ENCODE data around the gene COL19A1. TPM values are rescaled to one million over a fixed set of nuclear protein-coding genes. Genes with fewer than 3 reads are reported as not detected.

The COL19A1 gene
- polyA plus RNA-seq, 1 of the 3 experiments (the other 2 are of a cell fraction) = 0.15 TPM

- no peak for TF ChIP-seq REST (IDR thresholded peaks at IDR 0.05; ENCODE audit: low read depth, low read length)
- TF ChIP-seq TAF1 (IDR thresholded peaks at IDR 0.05; ENCODE audit: borderline replicate concordance, low read depth, low read length) = no peak
Measured at GRCh38 chr6:70118670-70119069, 252.3 kb downstream of the COL19A1 start (continued).

- Histone ChIP-seq H3K27ac (ENCODE audit: low read depth in 2 of 2, low read length in 1 of 2) (no peak overlapping the region), H3K79me2 (ENCODE audit: insufficient read depth) (no peaks in the 10 kb centered on the region), H3K9ac (no peak overlapping the region), H4K20me1 (ENCODE audit: insufficient read depth) (no peaks in the 10 kb centered on the region), H2AFZ (ENCODE audit: low read depth) (no peak overlapping the region), H3K4me3 (ENCODE audit: low read depth in 2 of 2, low read length in 1 of 2) (no peak overlapping the region), H3K4me2 (no peak overlapping the region), H3K9me2 (no peaks in the 10 kb centered on the region), H3K4me1 (ENCODE audit: control insufficient read depth in 1 of 2, insufficient read depth in 2 of 2, low read depth in 1 of 2, low read length in 1 of 2) (no peaks in the 10 kb centered on the region), H3K36me3 (replicated peaks in 1 of 2; ENCODE audit: control insufficient read depth in 1 of 2, insufficient read depth in 2 of 2, low read length in 1 of 2) (no peaks in the 10 kb centered on the region), H3F3A (replicated peaks; ENCODE audit: insufficient read depth) (peaks cover 3% of the 10 kb centered on the region), H3K9me3 (no peaks in the 10 kb centered on the region), H3K27me3 (ENCODE audit: insufficient read depth) (no peaks in the 10 kb centered on the region)
- CTCF ChIA-PET = interaction anchor here (5.1 kb wide), 1 partner anchor 12 kb away, joined by 25 read pairs; no protein-coding TSS in a partner anchor
- WGBS (ENCODE audit: low lambda C conversion rate) = 90% methylated on average over 4 of the region's 7 CpGs
- no peak for TF ChIP-seq JUND (IDR thresholded peaks at IDR 0.05)
- TF ChIP-seq FOXJ3 (CRISPR knock-in tag; IDR thresholded peaks at IDR 0.05) = no peak
- TF ChIP-seq CTCF (IDR thresholded peaks at IDR 0.05) = no peak
- no peak for TF ChIP-seq ZBTB33 (IDR thresholded peaks at IDR 0.05; ENCODE audit: borderline replicate concordance, low read depth)
- TF ChIP-seq FOXM1 (IDR thresholded peaks at IDR 0.05; ENCODE audit: low read depth) = no peak
- no peak for TF ChIP-seq MEF2A (IDR thresholded peaks at IDR 0.05; ENCODE audit: borderline replicate concordance, low read depth)
- no peak for TF ChIP-seq POLR2AphosphoS5 (IDR thresholded peaks at IDR 0.05; ENCODE audit: low read depth, low read length)
- no peak for TF ChIP-seq EZH2phosphoT487 (IDR thresholded peaks at IDR 0.05; ENCODE audit: borderline replicate concordance, low read depth)
- TF ChIP-seq RCOR1 (IDR thresholded peaks at IDR 0.05; ENCODE audit: low read length) = no peak
- TF ChIP-seq CHD2 (IDR thresholded peaks at IDR 0.05; ENCODE audit: low read length, partially characterized antibody) = no peak
- TF ChIP-seq TEAD4 (IDR thresholded peaks at IDR 0.05; ENCODE audit: borderline replicate concordance, insufficient read depth) = no peak
- TF ChIP-seq YY1 (IDR thresholded peaks at IDR 0.05; ENCODE audit: low read depth) = no peak
- TF ChIP-seq GABPA (IDR thresholded peaks at IDR 0.05; ENCODE audit: low read depth) = no peak
- TF ChIP-seq NRF1 (IDR thresholded peaks at IDR 0.05; ENCODE audit: low read depth, low read length) = no peak
- no peak for TF ChIP-seq USF2 (IDR thresholded peaks at IDR 0.05; ENCODE audit: borderline replicate concordance, low read depth, low read length)
- no peak for TF ChIP-seq REST (IDR thresholded peaks at IDR 0.05; ENCODE audit: low read depth, low read length)
- TF ChIP-seq SMC3 (IDR thresholded peaks at IDR 0.05; ENCODE audit: low read depth, low read length) = no peak
- no peak for TF ChIP-seq NFIC (IDR thresholded peaks at IDR 0.05; ENCODE audit: borderline replicate concordance)
- TF ChIP-seq TAF1 (IDR thresholded peaks at IDR 0.05; ENCODE audit: borderline replicate concordance, low read depth, low read length) = no peak
- POLR2A ChIA-PET = no interaction called here
- no peak for DNase-seq
Measured at GRCh38 chr6:70119218-70119835, 253.0 kb downstream of the COL19A1 start.

Data from SK-N-SH (cell line).